Cardiac muscle cell (in vitro differentiated cells and primary cell): Measurements from ENCODE around the gene GC. TPM values are rescaled to one million over a fixed set of nuclear protein-coding genes. Genes with fewer than 3 reads are reported as not detected.

Source experiments
- DNase-seq, 2 donors: peaks; one replicate each; pipeline versions ENCODE4 v3.0.0 to v3.0.0-alpha.2; 2010 to 2017; ENCODE audit warnings: low read depth in 1 of 2, low spot score in 1 of 2
- H3K27ac ChIP-seq: fragments of 200-600 bp; sonication (generic); 2 replicates; pipeline ENCODE4 v1.5.1; 2016
- H3K27me3 ChIP-seq: fragments of 200-600 bp; sonication (generic); 2 replicates; pipeline ENCODE4 v1.6.0; 2016; ENCODE audit warnings: control low read depth
- H3K36me3 ChIP-seq: fragments of 200-600 bp; sonication (generic); 2 replicates; pipeline ENCODE4 v1.5.1; 2016; ENCODE audit warnings: control low read depth
- H3K4me1 ChIP-seq: fragments of 200-600 bp; sonication (generic); 2 replicates; pipeline ENCODE4 v1.8.1; 2017; ENCODE audit warnings: low read depth, mild to moderate bottlenecking, mixed run types
- H3K4me3 ChIP-seq: fragments of 200-600 bp; sonication (generic); 2 replicates; pipeline ENCODE4 v1.5.1; 2016; ENCODE audit warnings: mild to moderate bottlenecking
- H3K9me3 ChIP-seq: fragments of 200-600 bp; sonication (generic); 2 replicates; pipeline ENCODE4 v1.5.1; 2017; ENCODE audit warnings: low read depth, mild to moderate bottlenecking, control low read depth
- CTCF ChIP-seq: IDR thresholded peaks from 2 replicates; pipeline ENCODE4 v1.5.1; 2012; ENCODE audit warnings: low read depth, mild to moderate bottlenecking, low read length
- polyA plus RNA-seq: library from polyadenylated mRNA; unstranded; fragments of >200 nt; fragmentation: Nextera tagmentation; extraction: Ambion mirVana; gene quantifications from 2 replicates; pipeline ENCODE4 v1.2.1, GENCODE V29; 2016
- total RNA-seq: library from RNA; depleted of rRNA; stranded (reverse); fragments of >200 nt; gene quantifications from 2 replicates; pipeline ENCODE4 v1.2.3, GENCODE V29; 2016

Gene GC
- total and polyA plus RNA-seq, 2 experiments from 2014 or later: 0.21 to 0.29 TPM

GRCh38 chr4:71729856-71730255 lies 54.0 kb downstream of the GC start:
- no peaks in the 10 kb centered on the region for H3K9me3 ChIP-seq
- no peak for TF ChIP-seq CTCF
- no peak overlapping the region for H3K4me3 ChIP-seq

GRCh38 chr4:71713611-71714203 lies 70.2 kb downstream of the GC start:
- DNase-seq: peak; percentile 63 to 83
- H3K27ac ChIP-seq: no peak overlapping the region
- no peak overlapping the region for H3K4me3 ChIP-seq
- H3K9me3 ChIP-seq: no peaks in the 10 kb centered on the region
- no peaks in the 10 kb centered on the region for H3K27me3 ChIP-seq
- no peaks in the 10 kb centered on the region for H3K4me1 ChIP-seq
- H3K36me3 ChIP-seq: no peaks in the 10 kb centered on the region
- TF ChIP-seq CTCF: peak; percentile 54

More at GRCh38 chr4:71729856-71730255, 54.0 kb downstream of the GC start:
- Histone ChIP-seq H3K4me1 (no peaks in the 10 kb centered on the region), H3K36me3 (no peaks in the 10 kb centered on the region), H3K27me3 (no peaks in the 10 kb centered on the region), H3K27ac (no peak overlapping the region)
- no peak for DNase-seq

GRCh38 chr4:71711985-71712348 lies 71.9 kb downstream of the GC start:
- no peak overlapping the region for H3K27ac ChIP-seq
- H3K9me3 ChIP-seq: no peaks in the 10 kb centered on the region
- no peak for TF ChIP-seq CTCF
- H3K36me3 ChIP-seq: no peaks in the 10 kb centered on the region
- no peak overlapping the region for H3K4me3 ChIP-seq
- DNase-seq: peak in 1 of 2 donors; percentile 22
- no peaks in the 10 kb centered on the region for H3K27me3 ChIP-seq
- H3K4me1 ChIP-seq: no peaks in the 10 kb centered on the region

GRCh38 chr4:71711044-71711984 lies 72.6 kb downstream of the GC start:
- H3K27ac ChIP-seq: no peak overlapping the region
- no peaks in the 10 kb centered on the region for H3K36me3 ChIP-seq
- no peaks in the 10 kb centered on the region for H3K9me3 ChIP-seq
- no peak overlapping the region for H3K4me3 ChIP-seq
- H3K27me3 ChIP-seq: no peaks in the 10 kb centered on the region
- DNase-seq: no peak
- no peaks in the 10 kb centered on the region for H3K4me1 ChIP-seq
- TF ChIP-seq CTCF: no peak

GRCh38 chr4:71709961-71710360 lies 73.9 kb downstream of the GC start:
- Histone ChIP-seq H3K9me3 (no peaks in the 10 kb centered on the region), H3K27ac (no peak overlapping the region), H3K36me3 (no peaks in the 10 kb centered on the region), H3K27me3 (no peaks in the 10 kb centered on the region), H3K4me1 (no peaks in the 10 kb centered on the region), H3K4me3 (no peak overlapping the region)
- peak; percentile 34 for TF ChIP-seq CTCF
- peak; percentile 14 to 45 for DNase-seq
